HuH-7.5 (cell line): Measurements from ENCODE around the gene MSH2.
"Not testable (repeated sequence)": the region's sequence is repeated elsewhere in the genome, so short reads cannot be mapped to it uniquely, and the experiment has no call there.

ENCODE experiments used
- DNase-seq: peaks from one replicate; pipeline ENCODE4 v3.0.0; 2011; ENCODE audit warnings: low spot score

MSH2 gene

DNA sequence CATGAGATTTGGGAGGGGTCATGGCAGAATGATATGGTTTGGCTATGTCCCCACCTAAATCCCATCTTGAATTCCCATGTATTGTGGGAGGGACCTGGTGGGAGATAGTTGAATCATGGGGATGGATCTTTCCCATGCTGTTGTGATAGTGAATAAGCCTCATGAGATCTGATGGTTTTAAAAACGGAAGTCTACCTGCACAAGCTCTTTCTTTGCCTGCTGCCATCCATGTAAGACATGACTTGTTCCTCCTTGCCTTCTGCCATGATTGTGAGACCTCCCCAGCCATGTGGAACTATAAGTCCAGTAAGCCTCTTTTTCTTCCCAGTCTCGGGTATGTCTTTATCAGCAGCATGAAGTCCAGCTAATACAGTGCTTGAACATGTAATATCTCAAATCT, 5.0 kb downstream of the MSH2 start:
- not testable (repeated sequence) for DNase-seq

DNA sequence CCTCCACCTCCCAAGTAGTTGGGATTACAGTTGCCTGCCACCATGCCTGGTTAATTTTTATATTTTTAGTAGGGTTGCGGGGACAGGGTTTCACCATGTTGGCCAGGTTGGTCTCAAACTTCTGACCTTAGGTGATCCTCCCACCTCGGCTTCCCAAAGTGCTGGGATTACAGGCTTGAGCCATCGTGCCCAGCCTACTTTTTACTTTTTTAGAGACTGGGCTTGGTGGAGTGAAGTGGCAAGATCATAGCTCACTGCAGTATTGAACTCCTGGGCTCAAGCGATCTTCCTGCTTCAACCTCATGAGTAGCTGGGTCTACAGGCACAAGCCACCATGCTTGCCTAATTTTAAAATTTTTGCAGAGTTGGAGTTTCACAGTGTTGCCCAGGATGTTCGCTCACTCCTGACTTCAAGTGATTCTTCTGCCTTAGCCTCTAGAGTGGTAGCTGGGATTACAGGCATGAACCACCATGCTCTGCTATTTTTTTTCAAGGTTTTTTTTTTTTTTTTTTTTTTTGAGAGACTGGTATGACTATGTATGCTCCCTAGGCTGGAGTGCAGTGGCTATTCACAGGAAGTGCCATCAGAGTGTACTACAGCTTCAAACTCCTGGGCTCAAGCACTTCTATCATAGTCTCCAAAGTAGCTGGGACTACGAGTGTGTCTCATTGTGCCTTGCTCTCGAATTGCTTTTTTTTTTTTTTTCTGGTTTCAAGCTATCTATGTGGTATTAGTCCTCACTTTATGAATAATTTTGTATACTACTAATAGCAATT, 11.9 kb downstream of the MSH2 start:
- DNase-seq, result no peak

DNA sequence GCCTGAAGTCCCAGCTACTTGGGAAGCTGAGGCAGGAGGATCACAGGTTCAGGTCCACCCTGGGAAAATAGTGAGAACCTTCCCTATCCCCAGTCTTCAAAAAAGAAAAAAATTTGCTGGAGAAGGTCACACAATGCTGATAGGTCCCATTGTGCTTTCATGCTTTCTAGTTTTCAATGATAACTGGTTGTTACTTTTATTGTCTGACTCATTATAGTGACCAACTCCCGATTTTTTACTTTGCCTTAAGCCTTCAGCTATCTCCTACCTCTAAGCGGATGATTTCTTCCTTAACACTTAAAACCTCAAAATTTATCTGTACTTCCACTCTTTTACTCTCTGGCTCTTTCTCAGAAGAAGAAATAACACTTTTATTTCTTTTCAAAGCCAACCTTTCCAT, 17.3 kb downstream of the MSH2 start:
- DNase-seq, result no peak

DNA sequence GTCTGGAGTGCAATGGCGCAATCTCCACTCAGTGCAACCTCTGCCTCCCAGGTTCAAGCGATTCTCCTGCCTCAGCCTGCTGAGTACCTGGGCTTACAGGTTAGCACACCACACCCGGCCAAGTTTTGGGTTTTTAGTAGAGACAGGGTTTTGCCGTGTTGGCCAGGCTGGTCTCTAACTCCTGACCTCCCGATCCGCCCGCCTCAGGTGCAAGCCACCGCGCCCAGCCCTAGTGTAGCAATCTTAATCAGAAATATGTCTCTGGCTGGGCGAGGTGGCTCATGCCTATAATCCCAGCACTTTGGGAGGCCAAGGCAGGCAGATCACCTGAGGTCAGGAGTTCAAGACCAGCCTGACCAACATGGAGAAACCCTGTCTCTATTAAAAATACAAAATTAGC, 17.7 kb downstream of the MSH2 start:
- DNase-seq, result not testable (repeated sequence)

DNA sequence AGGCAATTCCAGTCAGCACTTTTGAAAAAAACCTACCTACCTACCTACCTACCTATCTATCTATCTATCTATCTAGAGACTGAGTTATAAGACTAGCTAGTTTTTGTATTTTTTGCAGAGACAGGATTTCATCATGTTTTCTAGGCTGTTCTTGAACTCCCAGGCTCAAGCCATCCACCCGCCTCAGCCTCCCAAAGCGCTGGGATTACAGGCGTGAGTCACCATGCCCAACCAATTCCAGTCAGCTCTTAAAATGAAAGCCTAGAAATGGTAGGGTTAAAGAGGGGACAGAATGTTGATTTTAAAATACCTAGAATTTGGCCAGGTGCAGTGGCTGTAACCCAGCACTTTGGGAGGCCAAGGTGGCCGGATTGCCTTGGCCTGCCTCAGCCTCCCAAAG, 19.1 kb downstream of the MSH2 start:
- DNase-seq, result no peak

DNA sequence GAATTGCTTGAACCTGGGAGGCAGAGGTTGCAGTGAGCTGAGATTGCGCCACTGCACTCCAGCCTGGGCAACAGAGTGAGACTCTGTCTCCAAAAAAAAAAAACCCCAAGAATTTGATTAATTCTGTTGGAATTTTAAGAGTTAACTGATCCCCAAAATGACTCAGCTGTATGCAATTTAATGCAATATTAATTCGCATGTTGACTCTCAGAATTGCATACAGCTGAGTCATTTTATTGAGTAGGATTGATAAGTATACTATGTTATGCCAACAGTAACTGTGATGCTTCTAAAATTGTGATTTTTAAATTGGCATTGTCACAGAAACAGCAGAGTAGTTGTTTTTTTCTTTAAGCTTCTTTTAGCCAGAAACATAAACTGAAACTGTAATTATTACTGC, 19.6 kb downstream of the MSH2 start:
- no peak for DNase-seq

DNA sequence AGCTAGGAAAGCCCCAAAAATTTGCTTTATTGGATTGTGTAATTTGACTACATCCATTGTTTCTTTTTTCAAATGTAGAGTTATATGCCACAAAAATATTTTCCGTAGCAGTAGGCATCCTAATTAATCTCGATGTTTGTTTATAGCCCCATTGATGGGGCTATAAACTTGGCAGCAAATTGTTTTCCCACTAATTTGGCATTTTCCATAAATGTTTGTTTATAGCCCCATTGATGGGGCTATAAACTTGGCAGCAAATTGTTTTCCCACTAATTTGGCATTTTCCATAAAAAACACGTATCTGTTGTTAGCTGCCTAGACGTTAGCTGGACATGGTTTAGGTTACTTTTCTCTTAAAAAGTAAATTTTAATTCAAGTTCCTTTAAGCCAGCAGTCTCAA, 23.8 kb downstream of the MSH2 start:
- DNase-seq, result no peak

DNA sequence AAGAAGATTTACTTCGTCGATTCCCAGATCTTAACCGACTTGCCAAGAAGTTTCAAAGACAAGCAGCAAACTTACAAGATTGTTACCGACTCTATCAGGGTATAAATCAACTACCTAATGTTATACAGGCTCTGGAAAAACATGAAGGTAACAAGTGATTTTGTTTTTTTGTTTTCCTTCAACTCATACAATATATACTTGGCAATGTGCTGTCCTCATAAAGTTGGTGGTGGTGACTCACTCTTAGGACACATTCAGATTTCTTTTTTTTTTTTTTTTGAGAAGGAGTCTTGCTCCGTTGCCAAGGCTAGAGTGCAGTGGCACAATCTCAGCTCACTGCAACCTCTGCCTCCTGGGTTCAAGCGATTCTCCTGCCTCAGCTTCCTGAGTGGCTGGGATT, 26.8 kb downstream of the MSH2 start:
- DNase-seq, result no peak

DNA sequence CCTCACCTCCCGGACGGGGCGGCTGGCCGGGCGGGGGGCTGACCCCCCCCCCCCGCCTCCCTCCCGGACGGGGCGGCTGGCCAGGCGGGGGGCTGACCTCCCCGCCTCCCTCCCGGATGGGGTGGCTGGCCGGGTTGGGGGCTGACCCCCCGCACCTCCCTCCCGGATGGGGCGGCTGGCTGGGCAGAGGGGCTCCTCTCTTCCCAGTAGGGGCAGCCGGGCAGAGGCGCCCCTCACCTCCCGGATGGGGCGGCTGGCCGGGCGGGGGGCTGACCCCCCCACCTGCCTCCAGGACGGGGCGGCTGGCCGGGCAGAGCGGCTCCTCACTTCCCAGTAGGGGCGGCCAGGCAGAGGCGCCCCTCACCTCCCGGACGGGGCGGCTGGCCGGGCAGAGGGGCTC, 30.1 kb downstream of the MSH2 start:
- DNase-seq, result not testable (repeated sequence)

DNA sequence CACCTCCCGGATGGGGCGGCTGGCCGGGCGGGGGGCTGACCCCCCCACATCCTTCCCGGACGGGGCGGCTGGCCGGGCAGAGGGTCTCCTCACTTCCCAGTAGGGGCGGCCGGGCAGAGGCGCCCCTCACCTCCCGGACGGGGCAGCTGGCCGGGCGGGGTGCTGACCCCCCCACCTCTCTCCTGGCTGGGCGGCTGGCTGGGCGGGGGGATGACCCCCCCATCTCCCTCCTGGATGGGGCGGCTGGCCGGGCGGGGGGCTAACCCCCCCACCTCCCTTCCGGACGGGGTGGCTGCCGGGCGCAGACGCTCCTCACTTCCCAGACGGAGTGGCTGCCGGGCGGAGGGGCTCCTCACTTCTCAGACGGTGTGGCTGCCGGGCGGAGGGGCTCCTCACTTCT, 30.5 kb downstream of the MSH2 start:
- DNase-seq, result not testable (repeated sequence)

DNA sequence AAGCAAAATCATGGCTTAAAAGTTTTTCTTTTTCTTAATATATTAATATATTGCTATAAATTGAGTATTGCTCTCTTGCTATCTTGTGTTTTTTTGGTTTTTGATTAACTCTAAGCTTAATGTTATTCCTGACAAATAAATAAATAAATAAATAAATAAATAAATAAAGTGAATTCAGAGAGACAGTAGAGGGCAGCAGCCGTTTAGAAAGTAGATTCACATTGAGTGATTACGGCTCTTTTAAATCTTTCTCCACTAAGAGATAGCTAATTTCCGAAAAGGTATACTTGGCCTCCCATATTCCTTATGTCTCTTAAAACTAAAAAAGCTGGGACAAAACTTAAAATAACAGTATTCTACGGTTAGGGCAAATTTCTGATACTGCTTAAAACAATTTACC, 34.3 kb downstream of the MSH2 start:
- DNase-seq, result no peak

DNA sequence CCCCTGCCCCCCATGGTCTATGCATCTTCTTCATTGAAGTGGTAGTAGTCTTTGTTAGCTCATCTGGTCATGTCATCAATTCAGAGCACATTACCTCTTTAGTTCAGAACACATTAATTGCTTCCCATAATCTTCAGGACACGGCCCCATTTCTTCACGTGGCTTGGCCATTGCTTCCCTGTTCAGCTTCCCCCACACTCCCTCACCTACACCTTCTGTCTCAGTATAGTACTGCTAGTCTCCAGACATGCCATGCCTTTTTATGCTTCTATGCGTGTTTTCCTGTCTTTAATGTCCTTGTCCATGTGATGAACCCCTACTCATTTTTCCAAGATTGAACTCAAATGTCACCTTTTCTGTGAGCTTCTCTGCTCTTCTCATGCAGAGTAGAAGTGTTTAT, 35.1 kb downstream of the MSH2 start:
- DNase-seq, result no peak

DNA sequence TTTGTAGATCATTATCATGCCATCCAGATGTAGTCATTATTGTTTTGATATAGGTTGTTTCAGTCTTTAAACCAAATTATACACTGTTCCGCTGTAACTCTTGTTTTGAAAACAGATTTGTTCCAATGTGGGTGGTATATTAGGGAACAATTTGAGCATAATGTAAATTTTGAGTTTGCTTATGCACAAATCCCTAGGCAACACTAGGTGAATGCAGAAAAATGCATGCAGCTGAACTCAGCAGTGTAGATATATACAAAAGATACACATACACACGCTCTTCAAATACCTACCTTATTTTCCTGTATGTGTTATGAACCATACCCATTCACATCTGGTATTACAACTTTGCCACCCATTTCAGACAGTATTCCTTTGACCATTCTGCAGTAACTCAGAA, 35.8 kb downstream of the MSH2 start:
- DNase-seq, result no peak

DNA sequence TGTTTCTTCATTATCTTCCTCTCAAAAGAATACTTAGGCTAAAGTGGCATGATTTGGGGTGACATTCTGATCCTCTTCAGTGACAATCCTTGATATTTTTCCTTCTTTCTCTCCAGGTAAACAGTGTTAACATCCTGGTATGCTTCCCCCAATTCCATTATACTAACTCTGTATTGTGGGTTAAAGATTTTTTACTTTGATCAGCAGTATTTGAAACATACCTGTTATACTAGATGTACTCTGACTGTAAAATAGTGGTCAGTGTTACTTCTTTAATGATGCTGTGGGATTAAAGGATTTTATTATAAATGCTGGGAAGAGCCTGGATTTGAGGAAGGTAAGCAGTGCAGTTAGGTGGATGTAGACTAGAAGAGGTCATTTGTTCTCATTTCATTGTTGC, 48.8 kb downstream of the MSH2 start:
- DNase-seq, result no peak

DNA sequence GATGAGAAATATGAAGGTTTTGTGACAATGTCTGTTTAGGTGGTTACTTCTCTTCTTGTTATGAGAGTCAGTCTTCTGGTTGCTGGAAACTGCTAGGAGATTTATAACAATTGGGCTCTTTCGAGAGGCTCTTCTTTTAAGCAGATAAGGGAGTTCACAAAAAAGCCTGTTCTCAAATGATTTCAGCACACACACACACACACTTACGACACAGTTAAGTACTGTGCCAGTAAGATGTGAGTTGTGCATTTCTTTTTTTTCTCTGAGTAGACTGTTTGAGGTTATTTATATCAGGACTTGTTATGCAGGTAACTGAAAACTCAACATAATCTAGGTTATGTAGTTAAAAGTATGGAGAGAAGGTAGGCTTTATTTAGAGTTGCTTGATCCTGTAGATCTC, 49.8 kb downstream of the MSH2 start:
- DNase-seq, result no peak

DNA sequence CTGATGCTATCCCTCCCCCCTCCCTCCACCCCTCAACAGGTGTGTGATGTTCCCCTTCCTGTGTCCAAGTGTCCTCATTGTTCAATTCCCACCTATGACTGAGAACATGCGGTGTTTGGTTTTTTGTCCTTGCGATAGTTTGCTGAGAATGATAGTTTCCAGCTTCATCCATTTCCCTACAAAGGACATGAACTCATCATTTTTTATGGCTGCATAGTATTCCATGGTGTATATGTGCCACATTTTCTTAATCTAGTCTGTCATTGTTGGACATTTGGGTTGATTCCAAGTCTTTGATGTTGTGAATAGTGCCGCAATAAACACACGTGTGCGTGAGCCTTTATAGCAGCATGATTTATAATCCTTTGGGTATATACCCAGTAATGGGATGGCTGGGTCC, 51.9 kb downstream of the MSH2 start:
- DNase-seq, result not testable (repeated sequence)

DNA sequence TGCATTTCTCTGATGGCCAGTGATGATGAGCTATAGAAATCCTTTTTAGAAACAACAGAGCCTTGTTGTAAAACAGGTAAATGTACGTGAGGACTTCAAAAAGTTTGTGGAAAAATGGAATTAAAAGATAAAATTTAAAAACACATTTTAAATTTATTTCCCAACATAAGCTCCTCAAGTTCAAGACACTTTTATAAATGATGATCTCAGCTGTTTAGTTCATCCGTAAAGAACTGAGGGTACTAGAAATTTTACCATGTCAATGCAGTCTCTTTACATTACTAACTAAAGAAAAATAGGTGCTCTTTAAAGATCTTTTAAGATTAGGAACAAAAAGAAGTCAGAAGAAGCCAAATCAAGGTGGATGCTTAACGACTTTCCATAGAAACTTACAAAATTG, 52.5 kb downstream of the MSH2 start:
- no peak for DNase-seq

DNA sequence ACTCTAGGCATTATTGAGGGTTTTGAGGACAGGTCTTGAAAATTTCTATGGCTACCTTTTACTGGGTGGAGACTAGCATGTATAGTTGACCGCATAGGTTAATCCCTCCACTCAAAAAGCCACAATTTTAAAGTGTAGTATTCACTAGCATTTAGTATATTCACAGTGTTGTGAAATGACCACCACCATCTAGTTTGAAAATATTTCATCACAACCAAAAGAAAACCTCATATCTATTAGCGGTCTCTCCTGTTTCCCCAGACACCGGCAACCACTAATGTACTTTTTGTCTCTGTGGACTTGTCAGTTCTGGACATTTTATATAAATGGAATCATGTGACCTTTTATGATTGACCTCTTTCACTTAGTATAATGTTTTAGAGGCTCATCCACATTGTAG, 53.9 kb downstream of the MSH2 start:
- no peak for DNase-seq

DNA sequence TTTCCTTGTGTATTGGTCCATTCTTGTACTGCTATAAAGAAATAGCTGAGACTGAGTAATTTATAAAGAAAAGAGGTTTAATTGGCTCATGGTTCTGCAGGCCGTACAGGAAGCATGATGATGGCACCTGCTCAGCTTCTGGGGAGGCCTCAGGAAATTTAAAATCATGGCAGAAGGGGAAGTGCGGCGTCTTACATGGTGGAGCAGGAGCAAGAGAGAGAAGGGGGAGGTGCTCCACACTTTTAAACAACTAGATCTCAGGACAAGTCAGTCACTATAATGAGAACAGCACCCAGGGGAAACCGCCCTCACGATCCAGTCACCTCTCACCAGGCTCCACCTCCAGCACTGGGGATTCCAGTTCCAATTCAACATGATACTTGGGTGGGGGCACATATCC, 54.3 kb downstream of the MSH2 start:
- DNase-seq, result no peak

DNA sequence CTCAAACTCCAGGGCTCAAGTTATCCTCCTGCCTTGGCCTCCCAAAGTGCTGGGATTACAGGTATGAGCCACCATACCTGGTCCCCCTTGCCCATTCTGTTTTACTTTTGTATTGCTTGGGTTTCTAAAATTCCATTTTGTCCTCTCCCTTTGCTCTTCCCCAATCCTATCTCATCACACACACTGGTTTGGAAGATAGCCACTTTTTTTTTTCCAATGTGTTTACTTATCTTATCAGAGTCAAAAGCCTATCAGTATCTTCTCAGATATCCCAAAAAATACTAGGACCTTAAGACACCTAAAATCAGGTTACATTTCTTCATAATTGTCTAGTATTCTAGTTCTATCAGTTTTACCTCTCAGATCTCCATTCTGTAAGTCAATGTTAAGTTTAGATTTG, 56.1 kb downstream of the MSH2 start:
- no peak for DNase-seq

DNA sequence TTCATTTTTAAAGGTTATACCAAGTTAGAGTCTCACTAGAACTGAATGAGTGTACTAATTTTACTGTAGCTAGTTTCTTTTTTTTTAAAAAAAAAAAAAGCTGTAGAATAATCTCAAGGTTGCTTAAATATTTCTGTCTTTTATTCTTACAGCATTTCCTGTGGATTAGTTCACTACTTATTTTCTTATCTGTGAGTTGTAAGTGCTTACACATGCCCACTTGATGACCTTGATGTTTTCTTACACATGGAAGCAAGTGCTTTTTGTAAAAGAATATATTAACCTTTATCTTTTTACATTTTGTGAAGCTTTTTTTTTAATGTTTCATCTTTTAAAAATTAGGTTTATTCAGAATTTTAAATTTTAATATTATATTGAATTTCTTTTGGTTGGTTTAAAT, 57.8 kb downstream of the MSH2 start:
- no peak for DNase-seq

DNA sequence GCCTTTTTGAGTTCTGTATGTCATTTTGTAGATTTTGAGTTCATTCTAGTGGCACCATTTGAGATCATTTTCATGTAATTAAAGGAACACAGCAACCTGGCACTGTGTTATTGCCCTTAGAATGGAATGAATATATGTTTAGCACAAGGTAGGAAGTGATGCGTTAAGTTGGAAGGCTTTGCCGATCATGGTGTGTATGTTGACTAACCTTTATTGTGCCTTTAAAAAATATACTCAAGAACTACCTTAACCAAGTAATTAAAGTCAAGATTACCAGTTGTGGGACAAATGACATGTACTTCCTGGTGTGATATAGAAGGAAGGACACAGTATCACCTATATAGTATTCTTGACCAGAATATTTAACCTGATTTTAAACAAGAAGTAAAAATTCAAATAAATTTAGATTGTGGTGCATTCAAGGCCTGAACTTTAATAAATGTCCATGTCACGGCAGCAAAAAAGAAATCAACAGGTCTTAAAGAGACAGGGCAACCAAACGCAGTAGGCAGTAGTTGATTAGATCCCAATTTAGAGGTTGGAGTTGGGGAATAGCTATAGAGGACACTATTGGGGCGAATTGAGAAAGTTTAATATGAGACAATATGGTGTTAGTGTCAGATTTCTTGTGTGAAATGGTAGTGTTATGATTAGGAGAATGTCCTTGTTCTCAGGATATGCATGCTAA, 68.6 kb downstream of the MSH2 start:
- no peak for DNase-seq

DNA sequence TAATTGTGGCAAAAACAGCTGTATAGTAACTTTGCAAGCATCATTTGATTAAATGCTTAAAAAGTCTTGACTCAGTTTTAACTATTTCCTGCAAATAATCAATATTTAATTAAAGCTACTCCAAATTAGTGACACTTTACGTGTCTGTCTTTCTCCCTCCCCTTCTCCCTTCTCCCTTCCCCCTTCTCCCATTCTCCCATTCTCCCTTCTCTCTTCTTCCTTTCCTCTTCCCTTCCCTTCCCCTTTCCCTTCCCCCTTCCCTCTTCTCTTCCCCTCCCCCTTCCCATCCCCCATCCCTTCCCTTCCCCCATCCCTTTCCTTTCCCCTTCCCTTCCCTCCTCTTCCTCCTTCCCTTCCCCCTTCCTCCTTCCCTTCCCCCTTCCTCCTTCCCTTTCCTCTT, 76.9 kb downstream of the MSH2 start:
- DNase-seq, result no peak

DNA sequence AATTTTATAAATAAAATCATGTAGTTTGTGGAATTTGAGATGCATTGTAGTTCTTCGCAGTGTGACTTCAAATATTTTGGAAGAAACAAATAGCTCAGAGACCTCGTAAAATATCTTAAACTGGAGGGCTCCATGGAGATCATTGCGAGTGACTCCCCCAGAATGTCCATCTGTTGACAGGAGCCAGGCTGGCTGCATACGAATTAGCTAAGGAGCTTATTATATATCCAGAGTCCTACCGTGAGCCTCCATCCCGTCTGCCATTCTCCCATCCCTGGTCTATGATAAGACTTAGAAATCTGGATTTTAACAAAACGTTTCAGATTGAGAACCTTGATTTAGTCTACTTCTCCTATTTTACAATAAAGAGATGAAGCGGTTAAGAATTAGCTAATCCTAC, 80.2 kb downstream of the MSH2 start:
- DNase-seq, result no peak
